GM21723 (cell line): Measurements from ENCODE around the gene MCM9.
"Not testable (repeated sequence)": the region's sequence is repeated elsewhere in the genome, so short reads cannot be mapped to it uniquely, and the experiment has no call there.

Experiments used
- ATAC-seq: cut with Tn5 transposase; IDR thresholded peaks from one replicate; pipeline ENCODE4 v1.9.1; 2021; ENCODE audit warnings: mild to moderate bottlenecking, moderate library complexity; ENCODE audit not compliant: unreplicated experiment

MCM9 gene

GRCh38 chr6:118808793-118809638 lies 125.9 kb downstream of the MCM9 start:
- peak; percentile 73 for ATAC-seq

- no peak for ATAC-seq
These were observed 130.9 kb downstream of the MCM9 start for GRCh38 chr6:118804091-118804490.

GRCh38 chr6:118801257-118801656 lies 133.7 kb downstream of the MCM9 start:
- ATAC-seq = no peak

GRCh38 chr6:118800394-118801071 lies 134.4 kb downstream of the MCM9 start:
- peak; percentile 96 for ATAC-seq

- ATAC-seq = no peak
These were observed 135.1 kb downstream of the MCM9 start for GRCh38 chr6:118799826-118800225.

GRCh38 chr6:118796548-118796947 lies 138.4 kb downstream of the MCM9 start:
- not testable (repeated sequence) for ATAC-seq

GRCh38 chr6:118791499-118791898 lies 143.5 kb downstream of the MCM9 start:
- no peak for ATAC-seq

GRCh38 chr6:118789954-118790353 lies 145.0 kb downstream of the MCM9 start:
- no peak for ATAC-seq

GRCh38 chr6:118789419-118789818 lies 145.5 kb downstream of the MCM9 start:
- ATAC-seq = no peak

GRCh38 chr6:118788702-118789101 lies 146.3 kb downstream of the MCM9 start:
- ATAC-seq = peak; percentile 54

- no peak for ATAC-seq
These were observed 147.1 kb downstream of the MCM9 start for GRCh38 chr6:118787724-118788423.

- ATAC-seq = no peak
These were observed 148.1 kb downstream of the MCM9 start for GRCh38 chr6:118786596-118787453.

GRCh38 chr6:118785601-118786000 lies 149.4 kb downstream of the MCM9 start:
- ATAC-seq = no peak

- ATAC-seq = no peak
These were observed 150.3 kb downstream of the MCM9 start for GRCh38 chr6:118784641-118785164.

GRCh38 chr6:118783931-118784550 lies 150.9 kb downstream of the MCM9 start:
- ATAC-seq = no peak

GRCh38 chr6:118782651-118783050 lies 152.3 kb downstream of the MCM9 start:
- ATAC-seq = no peak

- no peak for ATAC-seq
These were observed 153.1 kb downstream of the MCM9 start for GRCh38 chr6:118781897-118782296.

- no peak for ATAC-seq
These were observed 154.3 kb downstream of the MCM9 start for GRCh38 chr6:118780668-118781067.

GRCh38 chr6:118776607-118777549 lies 158.1 kb downstream of the MCM9 start:
- ATAC-seq = peak; percentile 89
